Left lung (tissue), 10 donors: Measurements from ENCODE around the gene TEF. TPM values are rescaled to one million over a fixed set of nuclear protein-coding genes. Genes with fewer than 3 reads are reported as not detected.

Experiments used
- ATAC-seq: fragments of 200-7000 bp; cut with Tn5 transposase; one replicate; pipeline ENCODE4 v1.9.1; 2020; ENCODE audit warnings: moderate library complexity
- DNase-seq, 4 donors: peaks; one replicate each; pipeline ENCODE4 v3.0.0-alpha.2; 2013 to 2020
- H3K27ac ChIP-seq, 2 donors: fragments of 200-600 bp; sonication (generic) in 1 of 2; one replicate each; pipeline versions ENCODE4 v1.5.0 to v1.8.0; 2020 to 2021
- H3K27me3 ChIP-seq, 2 donors: fragments of 200-600 bp; sonication (generic) in 1 of 2; one replicate each; pipeline versions ENCODE4 v1.5.0 to v1.8.0; 2020 to 2021
- H3K36me3 ChIP-seq, 2 donors: fragments of 200-600 bp; sonication (generic) in 1 of 2; one replicate each; pipeline versions ENCODE4 v1.5.0 to v1.8.0; 2020 to 2021
- H3K4me1 ChIP-seq, 2 donors: fragments of 200-600 bp; one replicate each; pipeline ENCODE4 v1.8.0; 2021
- H3K4me3 ChIP-seq, 2 donors: fragments of 200-600 bp; sonication (generic) in 1 of 2; one replicate each; pipeline versions ENCODE4 v1.5.0 to v1.8.0; 2020 to 2021; ENCODE audit warnings: mild to moderate bottlenecking in 1 of 2
- H3K9me3 ChIP-seq, 2 donors: fragments of 200-600 bp; sonication (generic) in 1 of 2; one replicate each; pipeline versions ENCODE4 v1.5.0 to v1.8.0; 2020 to 2021
- intact Hi-C, 2 donors: fragments of 100-400 bp; cut with DNase I; formaldehyde crosslinking; loops; one replicate each; pipeline versions ENCODE4 v1.11.2 to v1.14.2; 2022
- polyA plus RNA-seq, 6 donors: library from polyadenylated mRNA; unstranded; fragments of 120-200 nt; gene quantifications; one replicate each; pipeline ENCODE4 v1.2.1, GENCODE V29; 2013; ENCODE audit not compliant: insufficient read length in 6 of 6
- total RNA-seq, 2 donors: library from RNA; stranded (reverse); fragmentation: NEBNext Ultra II Directional; extraction: Animal tissue kit (Norgen Biotek cat#: 25700); gene quantifications; one replicate each; pipeline ENCODE4 v1.2.1, GENCODE V29; 2021
- TF ChIP-seq, protein P1 (sequence below), 2 donors: fragments of 200-600 bp; sonication (generic) in 1 of 2; IDR thresholded peaks; one replicate each; pipeline versions ENCODE4 v1.5.0 to v1.8.0; 2021; ENCODE audit warnings: antibody characterized with exemption in 2 of 2
- donor health status: DM: no; HTN: yes; CAD: no.
- donor health status: DM: no; HTN: no; CAD: no.

TEF gene
- total and polyA plus RNA-seq, 8 donors: 10.2 to 17.3 (median 12.1) TPM

DNA sequence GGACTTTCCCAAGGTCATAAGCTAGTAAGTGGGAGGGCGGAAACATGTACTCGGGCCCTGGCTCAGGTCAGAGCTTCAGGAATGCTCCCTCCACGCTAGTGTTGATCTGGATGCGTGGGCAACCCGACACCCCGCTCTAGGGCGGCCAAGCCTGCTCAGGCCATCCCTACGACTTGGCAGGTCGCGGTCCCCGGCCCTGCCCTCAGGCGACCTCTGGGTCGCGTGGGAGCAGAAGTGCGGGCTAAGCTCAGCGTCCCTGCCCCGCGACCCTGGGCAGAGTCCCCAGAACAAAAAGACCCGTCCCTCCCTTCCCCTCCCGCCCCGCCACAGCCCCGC lies 781 bp upstream of the TEF start:
- intact Hi-C loops: no loop called here
- H3K27ac ChIP-seq: peak overlapping the region; percentile 92 to 97
- H3K4me3 ChIP-seq: peak overlapping the region; percentile 80 to 81
- ATAC-seq: peak; percentile 65
- H3K36me3 ChIP-seq: no peaks in the 10 kb centered on the region
- DNase-seq: peak in 2 of 4 donors; percentile 74 to 80
- H3K9me3 ChIP-seq: no peaks in the 10 kb centered on the region
- H3K27me3 ChIP-seq: no peaks in the 10 kb centered on the region
- H3K4me1 ChIP-seq: peaks cover 0 to 24% of the 10 kb centered on the region in 2 donors
- TF ChIP-seq, protein P1, sequence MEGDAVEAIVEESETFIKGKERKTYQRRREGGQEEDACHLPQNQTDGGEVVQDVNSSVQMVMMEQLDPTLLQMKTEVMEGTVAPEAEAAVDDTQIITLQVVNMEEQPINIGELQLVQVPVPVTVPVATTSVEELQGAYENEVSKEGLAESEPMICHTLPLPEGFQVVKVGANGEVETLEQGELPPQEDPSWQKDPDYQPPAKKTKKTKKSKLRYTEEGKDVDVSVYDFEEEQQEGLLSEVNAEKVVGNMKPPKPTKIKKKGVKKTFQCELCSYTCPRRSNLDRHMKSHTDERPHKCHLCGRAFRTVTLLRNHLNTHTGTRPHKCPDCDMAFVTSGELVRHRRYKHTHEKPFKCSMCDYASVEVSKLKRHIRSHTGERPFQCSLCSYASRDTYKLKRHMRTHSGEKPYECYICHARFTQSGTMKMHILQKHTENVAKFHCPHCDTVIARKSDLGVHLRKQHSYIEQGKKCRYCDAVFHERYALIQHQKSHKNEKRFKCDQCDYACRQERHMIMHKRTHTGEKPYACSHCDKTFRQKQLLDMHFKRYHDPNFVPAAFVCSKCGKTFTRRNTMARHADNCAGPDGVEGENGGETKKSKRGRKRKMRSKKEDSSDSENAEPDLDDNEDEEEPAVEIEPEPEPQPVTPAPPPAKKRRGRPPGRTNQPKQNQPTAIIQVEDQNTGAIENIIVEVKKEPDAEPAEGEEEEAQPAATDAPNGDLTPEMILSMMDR (IDR thresholded peaks at IDR 0.05): no peak

DNA sequence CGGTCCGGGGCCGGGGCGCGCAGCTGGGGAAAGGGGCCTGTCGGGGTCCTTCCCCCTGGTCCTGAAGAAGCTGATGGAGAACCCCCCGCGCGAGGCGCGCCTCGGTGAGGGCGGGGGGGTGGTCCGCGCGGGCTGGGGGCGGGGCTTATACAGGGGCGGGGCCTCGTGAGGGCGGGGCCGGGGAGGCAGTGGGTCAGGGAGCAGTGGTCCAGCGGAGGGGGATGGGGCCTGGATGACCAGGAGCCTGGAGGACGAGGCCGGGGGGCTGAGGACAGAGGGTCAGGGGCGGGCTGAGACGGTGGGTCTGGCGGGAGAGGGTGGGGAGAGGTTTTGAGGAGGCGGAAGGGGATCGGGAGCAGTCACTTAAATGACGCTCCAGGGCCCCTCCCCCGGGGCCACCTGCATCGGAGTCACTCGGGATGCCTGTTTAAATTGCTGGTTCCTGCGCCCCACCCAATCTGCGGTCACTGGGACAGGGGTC lies 396 bp downstream of the TEF start:
- Histone ChIP-seq H3K9me3 (no peaks in the 10 kb centered on the region), H3K4me1 (peaks cover 0 to 24% of the 10 kb centered on the region in 2 donors), H3K27me3 (no peaks in the 10 kb centered on the region), H3K36me3 (no peaks in the 10 kb centered on the region), H3K27ac (peak overlapping the region; percentile 92 to 97), H3K4me3 (peak overlapping the region; percentile 80 to 81)
- intact Hi-C loops: no loop called here
- ATAC-seq: peak; percentile 57
- TF ChIP-seq, protein P1 (IDR thresholded peaks at IDR 0.05): no peak
- peak in 3 of 4 donors; percentile 62 to 88 (median 72) for DNase-seq

DNA sequence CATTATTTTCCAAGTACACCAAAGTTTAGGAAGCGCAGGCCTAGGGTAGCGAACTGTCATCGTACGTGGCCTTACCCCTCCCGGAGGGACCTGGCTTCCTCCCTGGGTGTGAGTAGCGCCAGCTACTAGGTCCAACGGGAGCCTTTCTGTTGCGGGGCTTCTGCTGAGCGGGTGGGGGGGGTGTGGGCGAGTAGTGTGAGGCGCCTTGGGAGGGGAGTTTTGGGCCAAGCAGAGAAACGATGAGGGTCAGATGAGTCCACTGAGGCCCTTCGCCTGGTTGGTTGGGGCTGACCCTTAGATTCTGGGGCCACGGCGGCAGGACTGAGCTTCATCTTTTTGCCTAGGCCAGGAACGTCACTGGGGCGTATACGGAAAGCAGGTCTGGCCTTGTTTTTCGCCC lies 868 bp downstream of the TEF start:
- Histone ChIP-seq H3K4me3 (peak overlapping the region; percentile 80 to 81), H3K27ac (peak overlapping the region; percentile 92 to 97), H3K4me1 (peaks cover 0 to 24% of the 10 kb centered on the region in 2 donors), H3K27me3 (no peaks in the 10 kb centered on the region), H3K36me3 (peaks cover 0 to 4% of the 10 kb centered on the region in 2 donors), H3K9me3 (no peaks in the 10 kb centered on the region)
- DNase-seq (no peak), ATAC-seq (no peak)
- TF ChIP-seq, protein P1 (IDR thresholded peaks at IDR 0.05): no peak
- intact Hi-C loops: no loop called here

DNA sequence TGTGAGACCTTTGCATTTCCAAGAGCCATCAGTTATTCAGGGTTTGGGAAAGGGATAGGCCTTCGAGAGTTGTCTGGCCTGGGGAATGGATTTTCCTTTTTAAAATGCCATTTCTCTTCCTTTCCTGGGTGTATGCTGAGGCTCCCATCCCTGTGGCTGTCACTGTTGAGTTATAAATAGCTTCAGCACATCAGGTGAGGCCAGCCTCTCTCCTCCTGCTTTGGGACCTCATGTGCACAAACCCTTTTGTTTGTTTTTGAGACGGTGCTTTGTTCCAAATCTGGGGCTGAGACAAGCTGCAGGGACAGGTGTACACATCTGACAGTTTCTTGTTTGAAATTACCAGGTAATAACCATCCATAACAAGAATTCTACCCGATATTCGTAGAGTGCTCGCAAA lies 1.3 kb downstream of the TEF start:
- Histone ChIP-seq H3K27ac (peak overlapping the region in 1 of 2 donors; percentile 92), H3K27me3 (no peaks in the 10 kb centered on the region), H3K9me3 (no peaks in the 10 kb centered on the region), H3K4me1 (peaks cover 0 to 24% of the 10 kb centered on the region in 2 donors), H3K4me3 (peak overlapping the region; percentile 80 to 81), H3K36me3 (peaks cover 0 to 9% of the 10 kb centered on the region in 2 donors)
- DNase-seq: no peak
- TF ChIP-seq, protein P1 (IDR thresholded peaks at IDR 0.05): no peak
- intact Hi-C loops: no loop called here
- ATAC-seq: no peak

DNA sequence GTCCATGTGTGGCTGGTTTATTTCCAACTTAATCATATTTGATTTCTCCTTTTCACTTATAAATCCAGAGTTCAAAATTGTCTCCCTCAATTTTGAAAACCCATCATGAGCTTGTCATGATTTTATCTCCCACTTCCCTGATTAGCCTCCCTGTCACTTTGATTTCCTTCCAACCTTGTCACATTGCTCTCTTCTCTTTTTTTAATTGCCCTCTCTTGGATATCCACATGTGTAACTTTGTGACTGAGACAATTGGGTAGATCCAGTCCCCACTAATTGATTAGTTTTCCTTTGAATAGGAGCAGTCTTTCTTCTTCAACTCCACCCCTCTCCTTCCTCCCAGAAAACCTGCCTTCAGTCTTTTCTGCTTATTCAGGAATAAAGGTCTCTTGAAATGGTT lies 2.4 kb downstream of the TEF start:
- intact Hi-C loops: no loop called here
- ATAC-seq (no peak), DNase-seq (no peak)
- Histone ChIP-seq H3K27ac (peak overlapping the region in 1 of 2 donors; percentile 8), H3K4me3 (no peak overlapping the region), H3K27me3 (no peaks in the 10 kb centered on the region), H3K36me3 (peaks cover 0 to 19% of the 10 kb centered on the region in 2 donors), H3K9me3 (no peaks in the 10 kb centered on the region), H3K4me1 (peaks cover 0 to 24% of the 10 kb centered on the region in 2 donors)
- TF ChIP-seq, protein P1 (IDR thresholded peaks at IDR 0.05): no peak
